Mononuclear cell (primary cell): Measurements from ENCODE around the gene SLC17A5. TPM values are rescaled to one million over a fixed set of nuclear protein-coding genes. Genes with fewer than 3 reads are reported as not detected.
"Not testable (repeated sequence)": the region's sequence is repeated elsewhere in the genome, so short reads cannot be mapped to it uniquely, and the experiment has no call there.

Experiments
- H3K27me3 ChIP-seq: 2 replicates; pipeline ENCODE4 v1.6.0; 2011; ENCODE audit warnings: low read length, control low read depth; ENCODE audit not compliant: insufficient read depth
- H3K4me1 ChIP-seq: 2 replicates; pipeline ENCODE4 v1.5.1; 2011; ENCODE audit warnings: mild to moderate bottlenecking, low read length, control low read depth; ENCODE audit not compliant: insufficient read depth
- H3K4me3 ChIP-seq: 2 replicates; pipeline ENCODE4 v1.5.1; 2011; ENCODE audit warnings: mild to moderate bottlenecking, low read length, moderate library complexity
- H3K9me3 ChIP-seq: 2 replicates; pipeline ENCODE4 v1.5.1; 2011; ENCODE audit warnings: low read depth, mild to moderate bottlenecking, control low read depth, low read length
- total RNA-seq: library from RNA; depleted of rRNA; stranded (reverse); fragments of >200 nt; gene quantifications from one replicate; pipeline ENCODE4 v1.2.3, GENCODE V29; 2012

The SLC17A5 gene, protein sequence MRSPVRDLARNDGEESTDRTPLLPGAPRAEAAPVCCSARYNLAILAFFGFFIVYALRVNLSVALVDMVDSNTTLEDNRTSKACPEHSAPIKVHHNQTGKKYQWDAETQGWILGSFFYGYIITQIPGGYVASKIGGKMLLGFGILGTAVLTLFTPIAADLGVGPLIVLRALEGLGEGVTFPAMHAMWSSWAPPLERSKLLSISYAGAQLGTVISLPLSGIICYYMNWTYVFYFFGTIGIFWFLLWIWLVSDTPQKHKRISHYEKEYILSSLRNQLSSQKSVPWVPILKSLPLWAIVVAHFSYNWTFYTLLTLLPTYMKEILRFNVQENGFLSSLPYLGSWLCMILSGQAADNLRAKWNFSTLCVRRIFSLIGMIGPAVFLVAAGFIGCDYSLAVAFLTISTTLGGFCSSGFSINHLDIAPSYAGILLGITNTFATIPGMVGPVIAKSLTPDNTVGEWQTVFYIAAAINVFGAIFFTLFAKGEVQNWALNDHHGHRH
- total RNA-seq, result 17.7 TPM

DNA sequence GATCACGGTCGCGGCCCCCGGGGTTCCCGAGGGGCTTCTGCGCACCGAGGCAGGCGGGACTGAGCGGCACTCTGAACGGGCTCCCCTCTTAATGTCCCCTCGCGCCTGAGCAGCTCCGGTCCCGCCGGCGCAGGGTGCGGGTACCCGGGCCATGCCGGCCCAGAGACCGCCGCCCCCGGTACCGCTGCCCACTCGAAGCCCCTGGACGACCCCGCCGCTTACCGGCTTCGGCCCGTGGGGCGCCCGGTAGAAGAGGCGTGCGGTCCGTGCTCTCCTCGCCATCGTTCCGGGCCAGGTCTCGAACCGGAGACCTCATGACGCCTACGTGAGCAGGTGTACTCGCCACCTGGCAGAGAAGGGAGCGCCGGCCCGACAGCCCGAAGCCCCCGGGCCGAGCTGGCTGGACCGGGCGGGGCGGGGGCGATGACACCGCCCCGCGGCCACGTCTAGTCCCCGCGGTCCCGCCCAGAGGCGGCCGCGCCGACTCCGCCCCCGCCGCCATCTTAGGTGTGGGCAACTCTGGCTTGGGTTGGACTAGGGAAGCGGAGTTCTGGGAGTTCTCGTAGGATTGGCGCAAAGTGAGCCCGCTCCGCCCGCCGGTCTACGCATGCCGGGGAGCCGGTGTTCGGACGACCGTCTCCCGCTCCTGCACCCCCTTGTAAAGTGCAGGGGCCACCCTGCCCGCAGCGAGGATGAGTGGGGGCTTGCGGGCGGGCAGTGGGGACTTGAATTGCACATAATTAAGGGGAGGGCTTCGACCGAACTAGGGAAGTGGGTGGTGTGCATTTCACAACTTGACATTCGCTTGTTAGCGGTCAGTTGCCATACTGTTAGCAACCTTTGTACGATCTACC lies at the start of gene SLC17A5:
SLC17A5 (minus strand) TSS at position 422 of the 854 bp plus-strand sequence; CDS start at position 316, 106 bp downstream.
- Histone ChIP-seq H3K4me3 (peak within 1 kb of the TSS; percentile 98), H3K4me1 (peaks cover 20% of the 10 kb centered on the region), H3K9me3 (no peaks in the 10 kb centered on the region), H3K27me3 (no peaks in the 10 kb centered on the region)

DNA sequence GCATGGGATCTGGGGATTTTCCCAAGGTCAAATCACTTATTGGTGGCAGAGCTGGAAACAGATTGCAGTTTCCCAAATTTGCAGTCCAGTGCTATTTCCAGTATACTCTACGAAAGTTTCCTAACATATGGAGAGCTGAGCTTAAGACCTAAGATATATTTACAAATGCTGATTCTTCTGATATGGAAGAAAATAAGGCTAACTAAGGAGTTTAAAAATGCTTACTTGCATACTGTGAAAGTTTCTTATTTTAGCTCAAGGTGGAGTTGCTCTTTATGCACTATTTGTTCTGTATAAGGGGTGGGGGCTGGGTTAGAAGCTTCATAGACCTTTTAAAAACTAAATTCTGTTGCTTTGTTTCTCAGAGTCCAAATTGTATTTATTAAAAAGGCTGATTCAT lies 49.7 kb upstream of the SLC17A5 start:
- Histone ChIP-seq H3K4me3 (no peak overlapping the region), H3K4me1 (no peaks in the 10 kb centered on the region), H3K27me3 (no peaks in the 10 kb centered on the region), H3K9me3 (no peaks in the 10 kb centered on the region)

DNA sequence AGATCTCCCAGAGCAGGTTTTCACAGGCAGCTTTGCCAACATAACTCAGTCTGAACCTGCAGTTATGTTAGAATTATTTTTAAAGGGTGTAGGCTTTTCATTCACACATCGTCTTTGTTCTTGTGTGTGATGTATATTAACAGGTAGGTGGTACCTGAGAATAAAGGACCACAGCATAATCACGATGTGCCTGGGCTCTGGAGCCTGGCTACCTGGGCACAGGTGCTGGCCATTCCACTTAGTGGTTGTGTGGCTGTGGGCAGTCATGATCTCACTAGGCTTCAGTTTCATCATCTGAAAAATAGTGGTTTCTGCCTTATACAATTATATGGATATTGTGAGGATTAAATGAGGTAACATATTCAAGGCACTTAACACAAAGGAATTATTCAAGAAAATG lies 48.7 kb upstream of the SLC17A5 start:
- H3K27me3 ChIP-seq, result no peaks in the 10 kb centered on the region
- H3K4me1 ChIP-seq, result peaks cover under 1% of the 10 kb centered on the region
- no peaks in the 10 kb centered on the region for H3K9me3 ChIP-seq
- no peak overlapping the region for H3K4me3 ChIP-seq

DNA sequence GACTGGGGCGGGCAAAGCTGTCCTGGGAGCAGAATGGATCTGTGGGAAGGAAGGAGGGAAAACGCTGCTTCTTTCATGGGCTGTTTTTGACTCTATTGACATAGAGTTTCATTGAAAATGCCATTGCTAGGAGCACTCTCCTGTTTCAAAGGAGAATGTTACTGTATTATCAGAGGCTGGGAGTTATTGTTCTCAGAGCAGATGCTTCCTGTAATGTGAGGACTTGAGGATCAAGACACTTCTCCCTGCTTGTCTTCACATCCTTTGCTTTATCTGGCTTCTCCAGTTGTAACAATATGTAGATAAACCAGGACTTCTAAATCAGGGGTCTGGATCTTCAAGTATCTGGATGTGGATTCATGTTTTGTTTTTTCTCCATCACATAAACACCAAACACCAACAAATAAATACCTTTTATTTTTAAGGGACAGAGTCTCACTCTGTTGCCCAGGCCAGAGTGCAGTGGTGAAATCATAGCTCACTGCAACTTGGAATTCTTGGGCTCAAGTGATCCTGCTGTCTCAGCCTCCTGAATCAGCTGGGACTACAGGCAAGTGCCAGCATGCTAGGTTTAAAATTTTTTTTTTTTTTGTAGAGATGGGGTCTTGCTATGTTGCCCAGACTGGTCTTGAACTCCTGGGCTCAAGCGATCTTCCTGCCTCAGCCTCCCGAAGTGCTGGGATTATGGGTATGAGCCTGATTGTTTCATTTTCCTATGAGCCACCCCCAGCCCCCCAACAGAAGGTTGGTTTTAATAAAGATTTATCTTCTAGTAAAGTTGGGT lies 46.1 kb upstream of the SLC17A5 start:
- no peaks in the 10 kb centered on the region for H3K9me3 ChIP-seq
- H3K4me1 ChIP-seq, result peaks cover 23% of the 10 kb centered on the region
- peaks cover 5% of the 10 kb centered on the region for H3K27me3 ChIP-seq
- no peak overlapping the region for H3K4me3 ChIP-seq

DNA sequence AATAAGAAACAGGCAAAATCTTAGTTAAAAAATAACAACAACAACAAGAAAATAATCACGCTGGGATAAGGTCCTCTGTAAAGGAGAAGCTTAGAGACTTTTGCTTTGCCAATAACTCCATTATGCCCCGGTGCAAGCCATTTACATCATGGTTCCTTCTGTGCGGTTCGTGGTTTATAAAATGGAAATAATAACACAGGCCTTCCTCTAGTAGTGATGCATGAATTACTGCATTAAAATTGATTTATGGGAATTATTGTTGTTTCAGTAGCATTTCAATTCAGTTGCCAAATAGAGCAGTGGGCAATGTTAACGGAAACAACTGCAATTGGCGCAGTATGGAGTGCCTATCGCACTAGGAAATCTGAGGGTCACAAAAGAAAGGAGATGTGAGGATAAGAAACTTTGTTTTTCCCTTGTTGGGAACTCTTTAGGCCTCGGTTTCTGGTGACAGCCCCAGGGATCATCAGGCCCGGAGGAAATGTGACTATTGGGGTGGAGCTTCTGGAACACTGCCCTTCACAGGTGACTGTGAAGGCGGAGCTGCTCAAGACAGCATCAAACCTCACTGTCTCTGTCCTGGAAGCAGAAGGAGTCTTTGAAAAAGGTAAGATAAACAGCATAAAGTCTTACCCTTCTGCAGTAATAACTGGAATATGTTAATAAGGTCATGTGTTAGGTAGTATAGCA lies 43.3 kb upstream of the SLC17A5 start:
- H3K4me1 ChIP-seq, result peaks cover 23% of the 10 kb centered on the region
- H3K9me3 ChIP-seq, result no peaks in the 10 kb centered on the region
- H3K27me3 ChIP-seq, result peaks cover 7% of the 10 kb centered on the region
- H3K4me3 ChIP-seq, result no peak overlapping the region

DNA sequence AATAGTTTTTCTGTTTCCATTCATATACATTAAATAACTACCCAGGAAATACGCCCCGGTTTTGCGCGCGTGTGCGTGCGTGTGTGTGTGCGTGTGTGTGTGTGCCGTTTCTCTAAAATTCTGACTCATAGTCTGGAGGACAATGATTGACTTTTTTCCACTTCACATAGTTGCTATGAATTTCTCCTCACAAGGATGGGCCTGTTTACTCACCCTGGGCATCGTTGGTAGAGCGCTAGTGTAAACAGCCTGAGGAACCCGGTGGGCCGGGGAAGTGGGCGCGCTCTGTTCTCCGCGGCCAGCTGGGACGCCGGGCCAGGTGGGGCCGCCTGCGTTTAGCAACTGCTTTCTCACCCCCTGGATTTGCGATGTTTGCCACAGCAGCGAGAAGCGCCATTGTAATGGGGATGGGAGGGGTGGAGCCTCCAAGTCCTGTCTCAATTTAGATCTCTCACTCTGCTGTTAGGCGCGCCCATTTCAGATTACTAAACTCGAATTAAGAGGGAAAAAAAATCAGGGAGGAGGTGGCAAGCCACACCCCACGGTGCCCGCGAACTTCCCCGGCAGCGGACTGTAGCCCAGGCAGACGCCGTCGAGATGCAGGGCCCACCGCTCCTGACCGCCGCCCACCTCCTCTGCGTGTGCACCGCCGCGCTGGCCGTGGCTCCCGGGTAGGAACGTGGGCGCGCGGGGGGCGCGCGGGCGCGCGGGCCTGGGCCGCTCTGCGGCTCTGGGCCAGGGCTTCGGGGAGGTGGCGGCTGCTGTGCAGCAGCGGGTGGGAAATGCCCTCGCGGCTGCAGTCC lies 42.0 kb upstream of the SLC17A5 start, which contains the start of gene CD109:
CD109 (plus strand) TSS at position 585 of the 803 bp plus-strand sequence; CDS start at position 598, 13 bp downstream.
- Histone ChIP-seq H3K4me3 (peak within 1 kb of the TSS; percentile 50), H3K4me1 (peaks cover 23% of the 10 kb centered on the region), H3K9me3 (no peaks in the 10 kb centered on the region), H3K27me3 (peaks cover 7% of the 10 kb centered on the region)

DNA sequence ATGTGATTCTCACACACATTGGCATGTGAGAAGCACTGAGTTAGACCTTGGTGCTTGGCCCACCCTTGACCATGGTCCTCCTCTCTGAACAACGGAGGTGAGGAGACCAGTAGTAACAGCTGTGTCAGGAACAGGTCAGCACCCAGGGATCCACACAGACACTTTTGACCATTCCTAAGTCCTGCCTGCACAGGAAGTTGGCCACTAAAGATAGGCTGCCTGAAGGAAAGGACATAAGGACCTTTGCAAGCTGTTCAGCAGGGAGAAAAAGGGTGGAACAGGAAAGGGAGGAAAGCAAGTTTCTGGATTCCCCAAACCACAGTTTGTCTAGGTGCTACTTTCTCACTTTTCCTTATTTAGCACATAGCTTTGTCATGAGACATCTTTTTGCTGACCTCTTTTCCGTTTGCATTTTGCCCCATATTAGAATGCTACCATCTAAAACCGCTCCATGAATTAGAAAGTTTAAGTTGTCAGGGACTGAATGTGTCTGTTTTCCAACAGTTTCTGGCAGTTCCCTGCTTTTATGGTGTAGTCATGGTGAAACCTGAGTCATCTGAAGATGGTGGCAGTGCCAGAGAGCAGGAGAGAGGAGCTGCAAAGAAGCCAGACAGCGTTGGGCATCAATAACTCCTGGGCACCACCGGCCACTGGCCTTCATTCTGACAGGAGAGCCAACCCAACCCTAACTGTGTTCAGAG lies 41.1 kb upstream of the SLC17A5 start:
- no peaks in the 10 kb centered on the region for H3K9me3 ChIP-seq
- H3K27me3 ChIP-seq, result peaks cover 7% of the 10 kb centered on the region
- no peak overlapping the region for H3K4me3 ChIP-seq
- peaks cover 23% of the 10 kb centered on the region for H3K4me1 ChIP-seq

DNA sequence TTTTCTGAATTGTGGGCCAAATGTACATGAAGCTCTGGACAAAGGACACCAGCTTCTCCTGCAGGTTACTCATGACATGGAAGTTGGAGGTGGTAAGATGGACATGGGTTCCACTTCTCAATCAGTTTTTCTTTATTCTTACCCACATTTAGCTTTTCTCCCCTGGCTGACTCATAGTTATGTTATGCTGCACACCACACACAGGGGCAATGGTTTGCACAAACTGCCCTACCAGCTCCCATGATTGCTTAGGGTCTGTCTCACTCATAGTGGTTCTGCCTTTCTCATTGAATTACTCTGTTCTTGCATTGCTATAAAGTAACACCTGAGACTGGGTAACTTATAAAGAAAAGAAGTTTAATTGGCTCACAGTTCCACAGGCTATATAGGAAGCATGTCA lies 37.7 kb upstream of the SLC17A5 start:
- peaks cover 15% of the 10 kb centered on the region for H3K4me1 ChIP-seq
- no peaks in the 10 kb centered on the region for H3K9me3 ChIP-seq
- H3K27me3 ChIP-seq, result peaks cover 7% of the 10 kb centered on the region
- no peak overlapping the region for H3K4me3 ChIP-seq

DNA sequence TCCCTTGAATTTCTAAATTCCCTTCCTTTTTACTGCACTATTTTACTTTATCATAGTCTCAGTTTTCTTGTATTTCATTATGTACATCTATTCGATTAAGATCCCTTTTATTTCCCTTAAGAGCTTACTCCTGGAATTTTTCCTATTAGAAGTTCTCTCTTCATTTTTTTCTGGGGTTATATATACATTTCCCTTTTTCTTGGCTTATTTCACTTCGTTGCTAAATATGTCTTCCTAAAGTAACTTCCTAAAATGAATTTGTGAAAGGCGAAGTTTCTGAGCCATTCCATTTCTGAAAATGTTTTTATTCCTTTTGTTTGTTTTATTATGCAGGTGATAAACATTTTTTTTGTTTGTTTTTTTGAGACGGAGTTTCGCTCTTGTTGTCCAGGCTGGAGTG lies 36.3 kb upstream of the SLC17A5 start:
- Histone ChIP-seq H3K4me3 (no peak overlapping the region), H3K9me3 (no peaks in the 10 kb centered on the region), H3K27me3 (peaks cover 4% of the 10 kb centered on the region), H3K4me1 (peaks cover 1% of the 10 kb centered on the region)

DNA sequence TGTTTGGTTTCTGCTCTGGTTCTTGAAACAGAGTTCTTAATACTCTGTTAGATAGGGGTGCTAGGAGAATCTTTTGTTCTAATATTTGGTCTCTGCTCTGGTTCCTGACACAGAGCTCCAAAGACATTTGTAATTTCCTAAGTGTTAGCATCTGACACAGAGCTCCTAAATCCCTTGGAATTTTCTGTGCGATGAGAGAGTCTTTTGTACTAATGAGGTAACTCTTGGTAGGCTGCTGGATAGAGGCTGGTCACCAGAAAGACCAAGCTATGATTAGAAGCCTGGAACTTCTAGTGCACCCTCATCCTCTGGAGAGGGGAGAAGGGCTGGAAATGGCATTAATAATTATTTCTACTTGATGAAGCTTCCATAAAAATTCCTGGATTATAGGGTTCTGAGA lies 34.6 kb upstream of the SLC17A5 start:
- Histone ChIP-seq H3K9me3 (no peaks in the 10 kb centered on the region), H3K4me3 (no peak overlapping the region), H3K4me1 (no peaks in the 10 kb centered on the region), H3K27me3 (no peaks in the 10 kb centered on the region)

DNA sequence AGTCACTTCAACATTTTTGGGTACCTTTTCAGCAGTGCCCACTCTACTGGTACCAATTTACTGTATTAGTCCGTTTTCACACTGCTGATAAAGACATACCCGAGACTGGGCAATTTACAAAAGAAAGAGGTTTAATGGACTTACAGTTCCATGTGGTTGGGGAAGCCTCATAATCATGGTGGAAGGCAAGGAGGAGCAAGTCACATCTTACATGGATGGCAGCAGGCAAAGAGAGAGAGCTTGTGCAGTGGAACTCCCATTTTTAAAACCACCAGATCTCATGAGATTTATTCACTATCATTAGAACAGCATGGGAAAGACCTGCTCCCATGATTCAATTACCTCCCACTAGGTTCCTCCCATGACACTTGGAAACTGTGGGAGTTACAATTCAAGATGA lies 29.8 kb upstream of the SLC17A5 start:
- not testable (repeated sequence) for H3K4me1 ChIP-seq, H3K27me3 ChIP-seq, H3K9me3 ChIP-seq, H3K4me3 ChIP-seq

DNA sequence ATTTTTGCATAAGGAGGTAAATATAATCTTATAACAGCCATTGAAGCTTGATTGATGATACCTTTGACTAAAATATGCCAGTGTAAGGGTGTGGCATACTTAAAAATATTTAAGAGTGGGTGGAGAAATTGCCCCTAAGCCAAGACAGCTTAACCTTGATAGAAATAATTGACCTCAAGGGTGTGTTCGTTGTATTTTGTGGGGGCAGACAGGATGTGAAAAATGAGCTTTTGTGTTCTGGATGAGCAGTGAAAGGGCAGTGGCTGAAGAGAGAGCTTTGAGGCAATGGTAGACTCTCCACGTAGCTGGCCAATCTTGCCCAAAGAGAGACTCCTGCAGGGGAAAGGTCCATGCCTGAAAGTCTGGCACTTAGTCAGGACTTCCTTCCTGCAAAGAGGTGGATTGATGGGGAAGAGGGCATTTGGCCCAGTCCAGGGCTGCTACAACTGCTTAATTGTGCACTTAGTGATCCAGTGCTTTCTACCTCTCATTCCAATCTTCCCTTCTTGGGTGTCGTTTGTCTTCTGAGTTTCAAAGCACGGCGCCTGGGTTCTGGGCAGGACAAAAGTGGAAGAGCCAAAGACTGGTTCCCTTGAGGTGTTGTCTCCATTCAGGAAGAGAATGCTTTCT lies 26.6 kb upstream of the SLC17A5 start:
- H3K4me1 ChIP-seq, result no peaks in the 10 kb centered on the region
- no peaks in the 10 kb centered on the region for H3K27me3 ChIP-seq
- no peaks in the 10 kb centered on the region for H3K9me3 ChIP-seq
- H3K4me3 ChIP-seq, result no peak overlapping the region

DNA sequence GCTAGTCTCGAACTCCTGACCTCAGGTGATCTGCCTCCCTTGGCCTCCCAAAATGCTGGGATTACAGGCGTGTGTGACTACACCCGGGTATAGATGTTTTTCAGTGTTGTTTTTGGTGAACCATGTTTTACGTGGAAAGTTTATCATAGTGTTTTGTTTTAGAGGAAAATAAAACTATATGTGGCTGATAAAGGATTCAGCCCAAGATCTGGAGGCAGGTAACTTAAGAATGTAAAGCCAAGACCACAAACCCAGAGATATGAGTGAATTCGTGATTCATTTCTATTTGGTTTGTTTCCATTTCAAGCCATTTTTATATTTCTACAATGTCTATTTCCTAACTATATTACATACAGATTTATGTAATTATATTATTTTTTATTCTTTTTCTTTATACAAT lies 26.1 kb upstream of the SLC17A5 start:
- H3K27me3 ChIP-seq, H3K4me1 ChIP-seq: not testable (repeated sequence)

More for the DNA sequence above, 26.1 kb upstream of the SLC17A5 start:
- not testable (repeated sequence) for H3K9me3 ChIP-seq, H3K4me3 ChIP-seq
